Measurements from ENCODE around the gene PEX19.

PEX19 gene

GRCh38 chr1:160237558-160237957, 47.4 kb downstream of the PEX19 start:
- no peak for DNase-seq

- no peak for DNase-seq
Observed at GRCh38 chr1:160236806-160237205, 48.1 kb downstream of the PEX19 start.

GRCh38 chr1:160232911-160233310, 52.0 kb downstream of the PEX19 start:
- no peak for DNase-seq

- no peak for DNase-seq
Observed at GRCh38 chr1:160228431-160228830, 56.5 kb downstream of the PEX19 start.

- DNase-seq, result no peak
Observed at GRCh38 chr1:160227561-160227960, 57.4 kb downstream of the PEX19 start.

GRCh38 chr1:160227034-160227433, 57.9 kb downstream of the PEX19 start:
- no peak for DNase-seq
